GM18508 (cell line): ENCODE measurements around the gene FAM89B.
A peak's percentile ranks its signal among the peaks of the same experiment; 100 is the strongest.

Experiments used
- ATAC-seq: cut with Tn5 transposase; IDR thresholded peaks from one replicate; pipeline ENCODE4 v1.9.1; 2021; ENCODE audit warnings: moderate number of reproducible peaks; ENCODE audit not compliant: insufficient read depth, unreplicated experiment

Gene FAM89B

GRCh38 chr11:65586247-65586630, 13.9 kb downstream of the FAM89B start:
- ATAC-seq = no peak

- no peak for ATAC-seq
Observed at GRCh38 chr11:65586676-65587075, 14.3 kb downstream of the FAM89B start.

- peak; percentile 46 for ATAC-seq
Observed at GRCh38 chr11:65588199-65589054, 16.1 kb downstream of the FAM89B start.

GRCh38 chr11:65589444-65590239, 17.3 kb downstream of the FAM89B start:
- no peak for ATAC-seq

- no peak for ATAC-seq
Observed at GRCh38 chr11:65590240-65590738, 18.0 kb downstream of the FAM89B start.

- ATAC-seq = no peak
Observed at GRCh38 chr11:65591939-65592857, 19.9 kb downstream of the FAM89B start.

- ATAC-seq = no peak
Observed at GRCh38 chr11:65592858-65593517, 20.6 kb downstream of the FAM89B start.

GRCh38 chr11:65593518-65594414, 21.4 kb downstream of the FAM89B start:
- ATAC-seq = no peak

- no peak for ATAC-seq
Observed at GRCh38 chr11:65595131-65595530, 22.8 kb downstream of the FAM89B start.

GRCh38 chr11:65595543-65596281, 23.4 kb downstream of the FAM89B start, which contains the start of gene KCNK7:
KCNK7 (minus strand) TSS chr11:65595800; CDS start chr11:65595772, 28 bp downstream.
- no peak for ATAC-seq

GRCh38 chr11:65596520-65596919, 24.2 kb downstream of the FAM89B start:
- ATAC-seq = no peak

GRCh38 chr11:65598258-65598699, 25.9 kb downstream of the FAM89B start:
- no peak for ATAC-seq

GRCh38 chr11:65599216-65599954, 27.0 kb downstream of the FAM89B start:
- ATAC-seq = no peak

- ATAC-seq = no peak
Observed at GRCh38 chr11:65599955-65600246, 27.6 kb downstream of the FAM89B start.

- no peak for ATAC-seq
Observed at GRCh38 chr11:65604258-65604657, 31.9 kb downstream of the FAM89B start.

GRCh38 chr11:65606876-65607613, 34.7 kb downstream of the FAM89B start:
- ATAC-seq = no peak
